Neutrophil (primary cell): ENCODE data around the gene F2R.
"Not testable (repeated sequence)": the region's sequence is repeated elsewhere in the genome, so short reads cannot be mapped to it uniquely, and the experiment has no call there.

Experiments used
- H3K27ac ChIP-seq: fragments of 200-600 bp; sonication (generic); 2 replicates; pipeline ENCODE4 v1.5.1; 2016; ENCODE audit warnings: mild to moderate bottlenecking, moderate library complexity
- H3K27me3 ChIP-seq: fragments of 200-600 bp; sonication (generic); 2 replicates; pipeline ENCODE4 v1.6.0; 2016; ENCODE audit warnings: mild to moderate bottlenecking
- H3K36me3 ChIP-seq: fragments of 200-600 bp; sonication (generic); 2 replicates; pipeline ENCODE4 v1.5.1; 2017
- H3K4me1 ChIP-seq, 2 experiments: fragments of 200-600 bp in 1 of 2; sonication (generic) in 1 of 2; 1 replicate in 1 of 2; 2 replicates in 1 of 2; pipeline versions ENCODE4 v1.5.1 to v1.6.1; 2013 to 2016; ENCODE audit warnings: low read depth in 1 of 2, low read length in 1 of 2, mild to moderate bottlenecking in 1 of 2, moderate library complexity in 1 of 2; ENCODE audit not compliant: control insufficient read depth in 1 of 2, insufficient read depth in 1 of 2
- H3K4me3 ChIP-seq, 2 experiments: fragments of 200-600 bp in 1 of 2; sonication (generic) in 1 of 2; 1 replicate in 1 of 2; 2 replicates in 1 of 2; pipeline ENCODE4 v1.5.1; 2013 to 2016; ENCODE audit warnings: low read depth in 1 of 2, low read length in 1 of 2, mild to moderate bottlenecking in 1 of 2, moderate library complexity in 1 of 2
- H3K9me3 ChIP-seq: fragments of 200-600 bp; sonication (generic); 2 replicates; pipeline ENCODE4 v1.5.1; 2016
- CTCF ChIP-seq: fragments of 200-600 bp; sonication (generic); IDR thresholded peaks from 2 replicates; pipeline ENCODE4 v1.5.1; 2016; ENCODE audit warnings: antibody characterized with exemption

F2R gene

GRCh38 chr5:76762484-76762883, 46.6 kb downstream of the F2R start:
- H3K27ac ChIP-seq: no peak overlapping the region
- no peaks in the 10 kb centered on the region for H3K27me3 ChIP-seq
- H3K9me3 ChIP-seq: no peaks in the 10 kb centered on the region
- TF ChIP-seq CTCF: no peak
- no peaks in the 10 kb centered on the region for H3K36me3 ChIP-seq
- no peaks in the 10 kb centered on the region for H3K4me1 ChIP-seq
- H3K4me3 ChIP-seq: no peak overlapping the region

GRCh38 chr5:76763136-76763535, 47.2 kb downstream of the F2R start:
- Histone ChIP-seq H3K27ac (no peak overlapping the region), H3K4me3 (no peak overlapping the region)
- TF ChIP-seq CTCF: no peak

DNA sequence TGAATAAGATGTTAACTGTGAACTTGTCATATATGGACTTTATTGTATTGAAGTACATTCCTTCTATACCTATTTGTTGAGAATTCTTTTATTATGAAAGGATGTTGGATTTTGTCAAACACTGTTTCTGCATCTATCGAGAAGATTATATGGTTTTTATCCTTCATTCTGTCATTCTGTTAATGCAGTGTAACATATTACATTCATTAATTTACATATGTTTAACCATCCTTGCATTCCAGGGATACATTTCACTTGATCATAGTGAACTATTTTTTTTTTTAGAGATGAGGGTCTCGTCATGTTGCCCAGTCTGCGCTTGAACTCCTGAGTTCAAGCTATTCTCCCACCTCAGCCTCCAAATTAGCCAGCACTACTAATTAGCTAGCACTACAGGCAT, 48.4 kb downstream of the F2R start:
- no peak overlapping the region for H3K4me3 ChIP-seq
- no peaks in the 10 kb centered on the region for H3K9me3 ChIP-seq
- H3K4me1 ChIP-seq: no peaks in the 10 kb centered on the region
- no peaks in the 10 kb centered on the region for H3K27me3 ChIP-seq
- no peak overlapping the region for H3K27ac ChIP-seq
- no peaks in the 10 kb centered on the region for H3K36me3 ChIP-seq
- TF ChIP-seq CTCF: no peak

More at GRCh38 chr5:76763136-76763535, 47.2 kb downstream of the F2R start:
- Histone ChIP-seq H3K27me3 (no peaks in the 10 kb centered on the region), H3K9me3 (no peaks in the 10 kb centered on the region), H3K4me1 (no peaks in the 10 kb centered on the region), H3K36me3 (no peaks in the 10 kb centered on the region)

DNA sequence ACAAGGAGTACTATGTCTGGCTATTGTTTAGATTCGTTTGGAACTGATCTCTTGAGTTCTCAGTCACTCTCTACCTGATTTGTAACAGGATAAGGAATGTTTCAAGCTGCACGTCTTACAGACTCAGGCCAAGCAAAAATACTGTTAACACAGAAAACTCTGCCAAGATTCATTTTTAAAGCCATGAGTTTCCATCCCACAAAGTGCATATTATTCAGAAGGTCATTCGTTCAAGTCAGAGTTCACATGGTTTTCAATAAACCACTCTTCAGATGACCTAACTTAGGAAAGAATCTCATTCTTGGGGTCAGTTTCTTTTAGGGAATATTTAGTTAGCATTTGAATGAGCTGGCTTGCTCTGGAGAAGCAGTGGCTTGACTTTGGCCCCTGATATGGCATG, 49.3 kb downstream of the F2R start:
- Histone ChIP-seq H3K36me3 (no peaks in the 10 kb centered on the region), H3K9me3 (no peaks in the 10 kb centered on the region), H3K27me3 (no peaks in the 10 kb centered on the region), H3K27ac (no peak overlapping the region), H3K4me1 (no peaks in the 10 kb centered on the region), H3K4me3 (no peak overlapping the region)
- no peak for TF ChIP-seq CTCF

- H3K9me3 ChIP-seq: no peaks in the 10 kb centered on the region
- TF ChIP-seq CTCF: no peak
- H3K27me3 ChIP-seq: no peaks in the 10 kb centered on the region
- H3K36me3 ChIP-seq: no peaks in the 10 kb centered on the region
- H3K4me1 ChIP-seq: no peaks in the 10 kb centered on the region
- H3K27ac ChIP-seq: no peak overlapping the region
- no peak overlapping the region for H3K4me3 ChIP-seq
Observed at GRCh38 chr5:76766746-76767145, 50.8 kb downstream of the F2R start.

DNA sequence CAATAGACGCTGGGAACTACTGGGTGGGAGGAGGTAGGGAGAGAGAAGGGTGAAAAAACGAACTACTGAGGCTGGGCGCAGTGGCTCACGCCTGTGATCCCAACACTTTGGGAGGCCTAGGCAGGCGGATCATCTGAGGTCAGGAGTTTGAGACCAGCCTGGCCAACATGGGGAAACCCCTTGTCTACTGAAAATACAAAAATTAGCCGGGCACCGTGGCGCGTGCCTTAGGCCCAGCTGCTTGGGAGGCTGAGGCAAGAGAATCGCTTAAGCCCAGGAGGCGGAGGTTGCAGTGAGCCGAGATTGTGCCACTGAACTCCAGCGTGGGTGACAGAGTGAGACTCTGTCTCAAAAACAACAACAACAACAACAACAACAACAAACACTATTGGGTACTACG, 55.1 kb downstream of the F2R start:
- not testable (repeated sequence) for H3K36me3 ChIP-seq, H3K27me3 ChIP-seq, H3K4me3 ChIP-seq, H3K27ac ChIP-seq, H3K9me3 ChIP-seq
- H3K4me1 ChIP-seq: peaks cover 4 to 16% of the 10 kb centered on the region in 2 experiments
